Adipose tissue (tissue), 3 donors: Measurements from ENCODE around the gene ATXN1. TPM values are rescaled to one million over a fixed set of nuclear protein-coding genes. Genes with fewer than 3 reads are reported as not detected.

Experiments used
- H3K27ac ChIP-seq: one replicate; pipeline ENCODE4 v1.5.1; 2013; ENCODE audit warnings: low read depth, low read length
- WGBS, 3 donors: extraction: QIAGEN DNeasy Blood & Tissue Kit; methylation state at CpG; one replicate each; pipeline ENCODE4 v1.1.7; 2013; 5-methylcytosine and 5-hydroxymethylcytosine counted together
- polyA plus RNA-seq, 3 donors: library from polyadenylated mRNA; stranded (reverse); fragments of 200-250 nt; gene quantifications; one replicate each; pipeline ENCODE4 v1.2.3, GENCODE V29; 2013
- donor health status: healthy with polysubstance abuse.
- donor health status: Bipolar disorder and iron deficiency.
- donor health status: healthy.

The ATXN1 gene
- polyA plus RNA-seq, 3 donors: 2.6 to 7.2 (median 6.8) TPM

DNA sequence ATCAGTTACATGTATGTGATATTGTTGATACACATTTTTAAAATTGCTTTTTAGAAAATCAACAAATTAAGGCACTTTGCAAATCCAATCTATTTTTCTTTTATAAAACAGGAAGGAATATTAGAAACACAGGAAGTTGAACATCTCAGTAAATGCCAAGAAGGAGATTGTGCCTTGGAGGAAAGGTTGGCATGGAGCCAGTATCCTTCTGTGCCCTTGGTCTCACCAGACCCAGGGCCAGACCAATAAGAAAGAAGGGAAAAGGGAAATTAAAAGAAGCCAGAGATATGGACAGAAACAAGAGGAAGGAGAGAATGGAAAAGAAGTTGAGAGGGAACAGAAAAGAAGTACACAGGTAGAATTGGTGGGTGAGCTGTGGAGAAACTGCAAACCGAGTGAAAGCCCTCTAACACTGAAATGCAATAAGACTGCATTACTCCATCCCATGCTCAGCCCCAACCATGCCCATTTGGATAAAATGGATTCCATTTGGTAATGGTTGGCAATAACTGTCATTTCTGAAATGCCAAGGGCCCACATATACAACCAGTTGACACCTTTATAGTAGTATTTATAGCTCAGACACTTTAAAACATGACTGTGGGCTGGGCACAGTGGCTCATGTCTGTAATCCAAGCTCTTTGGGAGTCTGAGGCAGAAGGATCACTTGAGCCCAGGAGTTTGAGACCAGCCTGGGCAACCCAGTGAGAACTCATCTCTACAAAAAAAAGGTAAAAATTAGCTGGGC, 389.1 kb downstream of the ATXN1 start:
- no peak overlapping the region for H3K27ac ChIP-seq
- 96 to 100% (median 100%) methylated on average over 1 of the region's 1 CpG for WGBS, 3 donors

DNA sequence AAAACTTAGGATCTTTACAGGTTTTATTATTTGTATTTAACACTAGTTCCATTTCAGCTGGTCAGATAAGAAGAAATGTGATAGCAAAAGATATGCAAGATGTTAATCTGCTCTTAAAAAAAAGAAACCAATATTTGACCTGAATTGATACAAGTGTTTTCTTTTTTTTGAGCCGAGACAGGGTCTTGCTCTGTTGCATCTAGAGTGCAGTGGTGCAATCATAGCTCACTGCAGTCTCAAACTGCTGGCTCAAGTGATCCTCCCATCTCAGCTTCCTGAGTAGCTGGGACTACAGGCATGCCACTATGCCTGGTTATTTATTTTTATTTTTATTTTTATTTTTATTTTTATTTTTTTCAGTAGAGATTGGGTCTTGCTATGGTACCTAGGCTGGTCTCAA, 389.9 kb downstream of the ATXN1 start:
- 93 to 96% (median 94%) methylated on average over 1 of the region's 1 CpG for WGBS, 3 donors
- no peak overlapping the region for H3K27ac ChIP-seq

DNA sequence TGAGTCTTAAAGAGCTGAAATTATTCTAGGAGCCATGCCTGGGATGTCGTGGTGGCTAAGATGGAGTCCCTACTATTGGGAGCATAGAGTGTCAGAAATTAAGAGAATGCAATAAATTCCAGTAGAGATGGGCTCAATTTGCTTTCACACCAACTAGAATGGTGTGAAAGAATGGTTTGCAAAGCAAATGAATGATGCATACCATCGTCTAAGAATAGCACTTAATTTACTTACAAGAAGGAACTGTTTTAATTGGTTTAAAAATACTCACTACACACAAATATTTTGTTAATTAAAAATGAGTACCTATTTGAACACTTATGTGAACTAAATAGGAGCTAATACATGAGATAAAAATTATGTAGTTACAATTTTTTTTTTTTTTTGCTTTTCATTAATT, 390.3 kb downstream of the ATXN1 start:
- no peak overlapping the region for H3K27ac ChIP-seq
- 74 to 93% (median 92%) methylated on average over 2 of the region's 2 CpGs for WGBS, 3 donors

DNA sequence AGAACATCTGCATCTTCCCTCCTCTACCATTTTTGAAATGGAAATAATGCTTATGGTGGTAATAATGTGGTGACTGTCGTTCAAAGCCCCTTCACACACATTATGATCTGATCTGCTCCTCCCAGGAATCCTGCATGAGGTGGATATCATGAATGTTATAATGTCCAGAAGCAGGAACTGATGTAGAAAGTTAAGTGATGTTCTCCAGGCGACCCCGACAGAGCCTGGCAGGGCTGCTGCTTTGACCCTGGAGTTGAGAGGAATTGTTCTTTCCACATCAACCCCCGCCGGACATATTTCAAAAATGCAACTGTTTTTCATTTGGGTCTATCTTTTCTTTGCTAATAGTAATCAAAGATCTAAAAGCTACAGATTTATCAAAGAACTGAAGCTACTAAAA, 391.3 kb downstream of the ATXN1 start:
- H3K27ac ChIP-seq: no peak overlapping the region

DNA sequence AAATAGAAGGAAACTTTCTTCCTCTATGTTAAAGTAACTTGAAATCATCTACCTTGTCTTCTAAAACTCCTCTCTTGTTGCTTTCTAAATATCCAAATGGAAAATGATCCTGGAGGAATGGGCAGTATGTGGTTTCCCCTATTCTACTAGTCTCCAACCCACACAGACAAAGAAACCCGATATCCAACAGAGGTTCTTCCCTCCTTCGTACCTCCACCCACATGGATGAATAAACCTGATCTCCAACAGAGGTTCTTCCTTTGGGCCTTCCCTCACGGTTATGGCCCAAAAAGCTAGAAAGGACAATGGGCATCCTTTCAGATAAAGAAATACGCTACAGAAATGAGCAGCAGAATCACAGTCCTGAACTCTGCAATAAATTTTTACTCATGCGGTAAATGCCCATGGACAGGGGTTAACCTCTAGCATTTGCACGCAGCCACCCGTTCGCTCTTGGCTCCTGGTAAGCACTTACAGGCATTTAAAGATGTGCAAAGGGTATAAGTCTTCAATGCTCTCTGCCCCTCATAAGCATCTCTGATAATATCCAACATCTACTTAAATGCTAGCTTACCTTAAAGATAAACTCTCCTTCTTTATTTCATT, 392.0 kb downstream of the ATXN1 start:
- WGBS, 3 donors: 96 to 99% (median 96%) methylated on average over 8 of the region's 8 CpGs
- no peak overlapping the region for H3K27ac ChIP-seq

More for the DNA sequence above, 391.3 kb downstream of the ATXN1 start:
- 82 to 90% (median 90%) methylated on average over 5 of the region's 5 CpGs for WGBS, 3 donors

DNA sequence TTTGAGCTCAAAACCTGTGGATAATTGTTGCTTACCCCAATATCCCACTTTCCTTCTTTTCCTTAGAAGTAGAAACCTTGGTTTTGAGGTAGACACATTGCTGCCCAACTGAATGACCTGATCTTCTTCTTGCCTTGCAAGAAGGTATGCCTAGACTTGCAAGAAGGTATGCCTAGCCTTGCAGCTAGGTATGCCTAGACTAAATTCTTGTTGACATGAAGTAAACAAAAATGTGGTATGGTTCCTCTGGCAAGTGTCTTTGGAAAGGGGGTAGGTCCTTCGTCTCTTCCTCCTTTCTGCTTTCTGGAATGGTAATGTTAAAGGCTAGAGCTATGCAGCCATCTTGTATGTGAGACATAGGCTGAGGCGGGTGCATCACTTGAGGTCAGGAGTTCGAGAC, 393.7 kb downstream of the ATXN1 start:
- no peak overlapping the region for H3K27ac ChIP-seq
- WGBS, 3 donors: 90 to 97% (median 97%) methylated on average over 3 of the region's 3 CpGs

DNA sequence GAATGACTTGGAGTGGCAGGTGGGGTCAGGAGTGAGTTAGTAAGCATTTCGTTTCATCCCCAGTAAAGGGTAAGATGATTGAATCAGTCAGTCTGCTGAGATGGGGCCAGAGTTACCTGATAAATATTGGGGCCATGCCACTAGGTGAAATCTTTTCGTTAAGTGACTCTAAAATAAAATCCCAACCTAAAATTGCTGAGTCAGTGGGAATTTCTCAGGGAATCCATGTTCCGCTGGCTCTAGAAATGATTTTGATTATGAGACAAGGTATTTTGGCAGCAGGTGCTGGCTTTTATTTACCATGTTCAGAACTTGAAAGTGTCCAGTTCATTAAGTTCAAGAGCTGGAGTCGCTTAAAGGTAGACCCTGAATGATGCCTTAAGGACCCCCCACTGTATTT, 397.5 kb downstream of the ATXN1 start:
- WGBS, 3 donors: 59 to 97% (median 96%) methylated on average over 4 of the region's 4 CpGs
- H3K27ac ChIP-seq: no peak overlapping the region

DNA sequence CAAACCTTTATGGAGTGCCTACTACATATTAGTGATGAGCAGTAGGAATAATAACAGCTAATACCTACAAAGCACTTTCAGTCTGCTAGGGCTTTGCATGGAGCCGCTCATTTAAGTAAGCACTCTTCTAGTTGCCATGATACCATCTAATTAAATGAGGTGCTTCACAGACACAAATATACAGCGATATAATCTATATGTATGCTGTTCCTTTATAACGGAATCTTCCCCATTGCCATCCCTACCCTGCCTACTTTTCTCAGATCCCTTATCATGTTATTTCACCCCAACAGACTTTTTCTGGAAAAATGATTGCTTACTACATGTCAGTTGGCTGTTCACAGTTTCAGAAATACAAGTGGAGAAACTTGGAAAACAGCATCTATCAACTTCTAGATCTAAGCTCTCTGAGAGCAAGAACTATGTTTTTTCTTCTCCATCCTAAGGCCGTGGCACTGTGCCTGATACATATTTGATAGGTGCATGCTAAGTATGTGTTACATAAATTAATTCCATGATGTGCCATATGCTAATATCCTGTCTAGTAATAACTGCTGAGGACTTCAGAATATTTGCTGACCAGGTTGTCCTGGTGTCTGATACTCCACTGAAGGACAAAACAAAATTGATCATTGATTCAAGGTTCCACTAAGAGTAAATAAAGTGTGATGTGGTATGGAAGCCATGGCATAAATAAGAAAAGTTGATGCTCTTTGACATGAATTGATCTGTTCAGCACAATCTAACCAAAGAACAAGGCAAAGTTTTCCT, 398.3 kb downstream of the ATXN1 start:
- H3K27ac ChIP-seq: no peak overlapping the region
- 93 to 99% (median 97%) methylated on average over 4 of the region's 4 CpGs for WGBS, 3 donors

DNA sequence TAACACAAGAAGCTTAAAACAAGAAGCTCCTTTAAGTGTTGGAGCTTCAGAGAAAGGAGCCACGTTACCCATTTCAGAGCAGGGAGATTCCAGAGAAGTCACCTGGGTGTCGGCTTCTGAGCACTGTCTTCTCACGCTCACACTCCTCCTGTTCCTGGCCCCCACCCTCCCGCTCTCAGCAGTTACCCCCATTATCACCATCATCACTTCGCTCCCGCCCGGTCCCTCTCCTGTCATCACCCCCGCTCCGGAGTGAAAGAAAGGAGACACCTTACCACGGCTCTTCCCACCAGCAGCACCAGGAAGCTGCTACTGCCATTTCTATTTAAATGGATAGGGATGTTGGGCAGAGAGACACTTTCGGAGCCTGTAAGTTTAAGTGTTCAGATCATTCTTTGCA, 399.0 kb downstream of the ATXN1 start:
- WGBS, 3 donors: 87 to 91% (median 91%) methylated on average over 11 of the region's 11 CpGs
- H3K27ac ChIP-seq: no peak overlapping the region

DNA sequence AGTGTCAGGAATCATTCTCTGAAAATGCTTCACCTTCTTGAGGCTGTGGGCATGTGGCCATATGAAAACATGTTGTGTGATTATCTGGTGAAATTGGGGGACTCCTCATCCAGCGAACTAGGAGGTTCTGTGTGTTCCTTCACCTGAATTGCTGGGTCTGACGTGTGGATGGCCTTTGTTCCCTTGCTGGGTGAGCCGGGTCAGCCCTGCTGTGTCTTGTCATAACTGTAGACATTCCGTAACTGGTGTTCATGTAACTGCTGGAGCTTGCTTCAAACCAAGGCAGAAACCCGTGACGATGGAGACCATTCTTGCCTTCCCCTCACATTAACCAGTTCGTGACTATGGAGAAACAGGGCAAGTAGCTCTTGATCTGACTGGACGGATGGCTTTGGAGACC, 399.4 kb downstream of the ATXN1 start:
- 77 to 81% (median 78%) methylated on average over 8 of the region's 8 CpGs for WGBS, 3 donors
- H3K27ac ChIP-seq: no peak overlapping the region

DNA sequence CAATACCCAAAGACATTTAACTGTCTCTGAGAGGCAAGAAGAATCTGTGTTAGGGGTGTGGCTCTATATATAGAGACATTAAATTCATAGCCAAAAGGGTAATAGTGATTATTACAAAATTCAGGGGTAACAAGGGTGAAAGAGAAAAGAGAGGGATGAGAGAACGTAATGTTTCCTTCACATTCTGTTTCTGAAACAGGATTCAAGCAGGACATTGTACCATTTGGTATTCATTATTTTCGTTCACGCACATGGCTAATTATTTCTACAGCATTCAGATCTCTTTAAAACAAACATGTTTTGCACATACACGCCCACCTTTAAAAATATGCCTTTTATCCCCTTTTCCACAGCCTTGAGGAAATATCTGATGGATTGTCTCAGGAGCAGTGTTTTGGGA, 400.1 kb downstream of the ATXN1 start:
- 75 to 94% (median 78%) methylated on average over 4 of the region's 4 CpGs for WGBS, 3 donors
- H3K27ac ChIP-seq: no peak overlapping the region

DNA sequence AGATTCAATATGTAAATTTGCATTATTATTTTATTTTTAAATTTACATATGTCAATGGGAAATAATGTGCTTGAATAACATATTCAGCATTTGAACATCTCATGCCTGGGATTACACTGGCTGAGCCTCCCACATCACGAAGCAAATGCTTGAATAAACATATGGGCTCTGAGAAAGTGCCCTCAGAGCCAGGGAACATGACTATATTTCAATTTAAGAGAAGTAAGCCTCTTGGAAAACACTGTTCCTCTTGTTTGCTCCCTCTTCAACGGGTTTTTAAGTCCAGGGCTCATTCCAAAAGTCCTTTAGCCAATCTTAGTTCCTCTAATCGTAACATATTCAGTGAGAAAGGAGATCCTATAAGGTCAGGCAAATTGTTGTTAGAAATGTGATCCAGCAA, 400.9 kb downstream of the ATXN1 start:
- 77 to 83% (median 81%) methylated on average over 3 of the region's 3 CpGs for WGBS, 3 donors
- no peak overlapping the region for H3K27ac ChIP-seq

DNA sequence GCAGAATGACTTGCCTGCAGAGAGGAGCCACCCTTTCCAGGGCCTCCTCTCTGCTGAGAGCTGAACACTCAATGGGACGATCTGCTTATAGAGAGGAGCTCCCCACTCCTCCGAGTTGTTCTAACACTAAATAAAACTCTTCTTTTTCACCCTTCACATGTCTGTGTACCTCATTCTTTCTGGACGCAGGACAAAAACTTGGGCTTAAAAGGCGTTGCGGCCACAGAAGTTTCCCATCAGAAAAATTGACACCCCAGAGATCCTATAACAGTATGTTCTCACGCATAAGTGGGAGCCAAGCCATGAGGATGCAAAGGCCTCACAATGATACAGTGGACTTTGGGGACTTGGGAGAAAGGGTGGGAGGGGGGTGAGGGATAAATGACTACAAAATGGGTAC, 401.7 kb downstream of the ATXN1 start:
- 85 to 92% (median 86%) methylated on average over 6 of the region's 6 CpGs for WGBS, 3 donors
- H3K27ac ChIP-seq: no peak overlapping the region

DNA sequence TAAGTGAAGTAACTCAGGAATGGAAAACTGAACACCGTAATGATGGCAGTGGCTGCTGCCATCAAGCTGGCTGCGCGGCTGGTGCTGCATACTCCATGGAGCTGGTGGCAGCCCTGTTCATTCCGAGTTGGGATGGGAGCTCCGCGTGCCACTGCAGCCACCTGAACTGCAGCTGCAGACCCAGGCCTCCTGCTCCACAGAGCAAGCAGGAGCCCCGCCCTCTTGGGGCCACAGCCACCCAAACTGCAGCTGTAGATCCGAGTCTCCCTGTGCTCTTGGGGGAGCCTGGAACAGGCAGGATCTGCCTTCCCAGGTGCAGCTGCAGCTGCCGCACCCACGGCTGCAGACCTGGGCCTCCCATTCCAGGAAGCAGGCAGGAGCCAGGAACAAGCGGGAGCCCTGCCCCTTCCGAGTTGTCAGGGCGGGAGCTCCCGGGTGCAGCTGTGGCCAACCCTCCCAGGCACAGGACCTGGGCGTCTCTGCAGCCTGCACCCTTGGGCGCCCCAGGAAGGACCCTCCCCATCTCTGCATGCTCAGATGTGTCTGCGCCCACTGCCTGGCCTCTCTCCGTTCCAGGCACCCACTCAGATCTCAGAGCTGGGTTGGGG, 402.6 kb downstream of the ATXN1 start:
- 84 to 92% (median 92%) methylated on average over 18 of the region's 18 CpGs for WGBS, 3 donors

DNA sequence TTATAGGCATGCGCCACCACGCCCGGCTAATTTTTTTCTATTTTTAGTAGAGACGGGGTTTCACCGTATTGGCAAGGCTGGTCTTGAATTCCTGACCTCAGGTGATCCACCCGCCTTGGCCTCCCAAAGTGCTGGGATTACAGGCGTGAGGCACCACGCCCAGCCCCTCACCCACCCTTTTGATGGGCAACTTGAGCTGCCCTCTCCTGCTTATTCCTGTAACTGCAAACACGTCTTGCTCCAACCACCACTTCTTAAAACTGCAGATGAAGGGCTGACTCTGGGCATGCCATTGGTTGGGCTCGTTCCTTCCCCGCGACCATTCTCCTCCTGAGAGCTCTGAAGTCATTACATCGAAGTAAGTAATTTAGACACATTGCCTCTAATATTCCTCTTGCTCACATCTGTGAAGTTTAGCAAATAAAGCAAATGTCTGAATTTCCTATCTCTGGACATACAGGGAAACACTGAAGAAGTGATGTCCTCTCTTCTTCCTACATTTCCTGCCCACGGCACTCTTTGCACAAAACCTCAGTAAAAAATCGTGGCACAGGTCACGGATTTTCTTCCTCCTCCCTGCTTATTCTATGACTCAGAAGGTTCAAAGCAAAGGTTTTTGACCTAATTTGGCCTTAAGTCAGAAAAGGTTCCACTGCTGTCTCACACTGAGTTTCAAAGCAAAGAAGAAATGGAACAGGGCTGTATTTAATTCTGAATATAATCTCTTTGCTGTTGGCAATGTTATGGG, 405.4 kb downstream of the ATXN1 start:
- no peak overlapping the region for H3K27ac ChIP-seq
- WGBS, 3 donors: 90 to 92% (median 91%) methylated on average over 16 of the region's 16 CpGs

More for the DNA sequence above, 402.6 kb downstream of the ATXN1 start:
- H3K27ac ChIP-seq: no peak overlapping the region

DNA sequence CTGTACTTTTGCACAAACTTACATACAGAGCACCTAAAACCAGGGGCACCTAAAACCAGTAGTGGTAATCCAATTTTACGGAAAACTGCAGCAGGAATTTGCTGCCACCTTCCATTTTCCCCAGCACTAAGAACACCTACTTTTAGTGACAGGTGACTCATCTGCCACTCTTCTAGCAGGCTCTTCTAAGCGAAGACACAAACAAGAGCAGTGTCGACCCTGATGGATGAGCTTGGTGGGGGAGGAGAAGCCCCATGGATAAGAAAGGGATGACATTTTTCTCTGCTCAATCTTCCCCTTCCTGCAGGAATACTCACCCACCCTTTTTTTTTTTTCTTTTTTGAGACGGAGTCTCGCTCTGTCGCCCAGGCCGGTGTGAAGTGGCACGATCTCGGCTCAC, 406.0 kb downstream of the ATXN1 start:
- WGBS, 3 donors: 94 to 97% (median 96%) methylated on average over 5 to 9 of the region's 9 CpGs
- H3K27ac ChIP-seq: no peak overlapping the region

DNA sequence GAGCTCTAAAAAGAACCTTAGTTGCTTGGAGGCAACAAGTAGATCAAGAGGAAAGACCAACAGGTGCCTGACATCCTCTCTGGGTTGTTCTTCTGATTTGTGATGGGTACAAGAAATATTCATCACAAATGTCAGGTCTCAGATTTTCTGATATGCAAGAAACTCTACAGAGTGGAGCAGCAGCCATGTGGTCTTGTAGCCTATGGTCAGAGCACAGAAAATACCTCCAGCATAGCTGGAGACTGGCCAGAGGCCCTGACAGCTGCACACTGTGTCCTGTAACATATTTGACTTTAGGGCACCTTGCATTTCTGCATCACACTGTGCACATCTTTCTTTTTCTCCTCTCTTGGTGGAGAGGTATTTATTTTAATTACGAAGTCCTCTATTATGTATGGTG, 406.6 kb downstream of the ATXN1 start:
- H3K27ac ChIP-seq: no peak overlapping the region
- WGBS, 3 donors: 95 to 100% (median 97%) methylated on average over 1 of the region's 1 CpG

DNA sequence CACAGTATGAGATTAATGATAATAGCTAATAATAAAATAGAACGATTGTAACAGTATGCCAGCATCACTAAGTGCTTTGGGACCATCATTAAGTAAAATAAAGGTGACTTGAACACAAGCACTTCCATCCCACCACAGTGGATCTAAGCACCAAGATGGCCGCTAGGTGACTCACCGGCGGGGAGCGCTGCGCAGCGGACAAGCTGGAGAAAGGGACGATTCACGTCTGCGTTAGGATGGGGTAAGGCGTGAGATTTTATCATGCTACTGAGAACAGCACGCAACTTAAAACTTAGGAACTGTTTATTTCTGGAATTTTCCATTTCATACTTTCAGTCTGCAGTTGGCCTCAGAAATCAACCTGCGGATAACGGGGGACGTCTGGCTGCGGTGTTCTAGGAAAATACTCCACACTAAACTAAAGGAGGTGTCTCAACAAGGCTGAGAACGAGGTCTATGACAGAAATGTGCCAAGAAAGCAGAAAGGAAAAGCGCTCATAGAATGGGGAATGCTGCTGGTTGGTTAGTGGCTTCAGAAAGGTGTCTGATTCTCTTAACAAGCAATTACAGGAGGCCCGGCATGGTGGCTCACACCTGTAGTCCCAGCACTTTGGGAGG, 408.3 kb downstream of the ATXN1 start:
- WGBS, 3 donors: 95 to 97% (median 97%) methylated on average over 19 of the region's 19 CpGs
- H3K27ac ChIP-seq: no peak overlapping the region
